Measurements from ENCODE around the gene ENDOV. TPM values are rescaled to one million over a fixed set of nuclear protein-coding genes. Genes with fewer than 3 reads are reported as not detected.

Gene ENDOV
- polyA plus RNA-seq (2011; rRNA removed) (33.2 and 37.2 TPM in 2 replicates), polyA plus RNA-seq (2017; fragmentation: RNase III; extraction: RNeasy Plus Mini Kit Qiagen cat#74134 plus additional on column Dnase treatment) (39.1 to 43.8 TPM (median 42.6 TPM) in 3 replicates), polyA minus RNA-seq (2011; rRNA and poly(A)+ RNA removed) (39.3 and 41.7 TPM in 2 replicates)
- 46.1 and 52.4 TPM in 2 replicates for polyA plus RNA-seq (2012; cell fraction: cytosol; rRNA removed)
- 75.2 and 75.4 TPM in 2 replicates for polyA plus RNA-seq (2012; cell fraction: nucleus; rRNA removed)

- ChIA-PET CTCF (interaction anchor here (0.7 to 3.6 kb wide), 9 partner anchors 8 to 566 kb away, joined by 3 to 16 read pairs (median 5); no protein-coding TSS in a partner anchor), POLR2A (interaction anchor here (0.6 to 2.9 kb wide), 6 partner anchors 10 to 378 kb away, joined by 3 to 13 read pairs (median 3); no protein-coding TSS in a partner anchor)
- peak; percentile 51 for FAIRE-seq
- under 1% methylated on average over 56 of the region's 97 CpGs for WGBS (ENCODE audit: missing lambda C conversion rate)
- peak; percentile 77 for TF ChIP-seq CHD2 (IDR thresholded peaks at IDR 0.05; ENCODE audit: low read length, partially characterized antibody)
- no peak for TF ChIP-seq NPAS2 (CRISPR knock-in tag; IDR thresholded peaks at IDR 0.05; ENCODE audit: borderline replicate concordance)
- TF ChIP-seq HOXB5 (CRISPR knock-in tag; IDR thresholded peaks at IDR 0.05): no peak
- peak; percentile 10; the same call in 1 of the 2 replicates for TF ChIP-seq REST (IDR thresholded peaks at IDR 0.05)
- TF ChIP-seq NFE2L2 (conservative IDR thresholded peaks at IDR 0.05; ENCODE audit: low read length): peak; percentile 3; the same call in 1 of the 2 replicates
- peak; percentile 51 for TF ChIP-seq KDM5A (IDR thresholded peaks at IDR 0.05)
- peak; percentile 84; the same call in 1 of the 2 replicates for TF ChIP-seq RNF2 (IDR thresholded peaks at IDR 0.05; ENCODE audit: borderline replicate concordance, low read depth)
- TF ChIP-seq CTCF (IDR thresholded peaks at IDR 0.05): no peak
- peak; percentile 93 for TF ChIP-seq PBX3 (IDR thresholded peaks at IDR 0.05)
- peak; percentile 69; the same call in 1 of the 2 replicates for TF ChIP-seq TFCP2L1 (CRISPR knock-in tag; IDR thresholded peaks at IDR 0.05)
- peak; percentile 74 to 98; a peak in 4 of 5 replicates for TF ChIP-seq JUN (IDR thresholded peaks at IDR 0.05)
- peak; percentile 65 for TF ChIP-seq POLR2A (IDR thresholded peaks at IDR 0.05; ENCODE audit: low read length)
- no peak for TF ChIP-seq KDM1A (IDR thresholded peaks at IDR 0.05; ENCODE audit: low read depth)
- TF ChIP-seq POLR2AphosphoS2 (conservative IDR thresholded peaks at IDR 0.05; ENCODE audit: low read length): 0 out of 2 replicates have a peak, but pooled peaks have one; percentile 50
- peak; percentile 9; the same call in 1 of the 3 replicates for TF ChIP-seq SMC3 (IDR thresholded peaks at IDR 0.05)
- TF ChIP-seq MAX (IDR thresholded peaks at IDR 0.05): peak; percentile 88
- peak; percentile 54; the same call in 1 of the 2 replicates for TF ChIP-seq RFX5 (IDR thresholded peaks at IDR 0.05)
- no peak for TF ChIP-seq CEBPB (IDR thresholded peaks at IDR 0.05)
- TF ChIP-seq ELK1 (IDR thresholded peaks at IDR 0.05; ENCODE audit: low read depth, low read length): 0 out of 2 replicates have a peak, but pooled peaks have one; percentile 35
- TF ChIP-seq ZNF302 (CRISPR knock-in tag; IDR thresholded peaks at IDR 0.05): no peak
- no peak for TF ChIP-seq RAD21 (conservative IDR thresholded peaks at IDR 0.05 in 1 of 2, IDR thresholded peaks at IDR 0.05 in 1 of 2)
- TF ChIP-seq GATA3 (IDR thresholded peaks at IDR 0.05; ENCODE audit: borderline replicate concordance): peak; percentile 25; the same call in 1 of the 2 replicates
- TF ChIP-seq HOXB13 (CRISPR knock-in tag; IDR thresholded peaks at IDR 0.05; ENCODE audit: low read depth): 0 out of 2 replicates have a peak, but pooled peaks have one; percentile 50
- TF ChIP-seq TP53 (CRISPR knock-in tag; IDR thresholded peaks at IDR 0.05): peak; percentile 69; the same call in 1 of the 2 replicates
- peak; percentile 69 for TF ChIP-seq E2F6 (IDR thresholded peaks at IDR 0.05; ENCODE audit: borderline replicate concordance, low read depth)
- TF ChIP-seq PHF8 (IDR thresholded peaks at IDR 0.05; ENCODE audit: borderline replicate concordance, low read depth): peak; percentile 92
- TF ChIP-seq BCL3 (IDR thresholded peaks at IDR 0.05): peak; percentile 77; the same call in 2 of the 3 replicates
- H3K4me2 ChIP-seq: peak within 1 kb of the TSS; percentile 93
- peak within 1 kb of the TSS; percentile 94 to 97 for H3K27ac ChIP-seq
- ATAC-seq: peak; percentile 91 to 92
- peak within 1 kb of the TSS; percentile 74 for H3K4me3 ChIP-seq
- peaks cover 17% of the 10 kb centered on the region for H3K4me1 ChIP-seq
- DNase-seq (ENCODE audit: low read depth in 1 of 2, low spot score in 1 of 2): peak; percentile 97 to 99
- H3K9me3 ChIP-seq: no peaks in the 10 kb centered on the region
Measured at GRCh38 chr17:80414803-80415625, at the start of gene ENDOV. Gene ENDOV (plus strand): TSS chr17:80415167. CDS start chr17:80415195, 28 bp downstream.
